HCT116 (cell line): ENCODE data around the gene TIMP3. TPM values are rescaled to one million over a fixed set of nuclear protein-coding genes. Genes with fewer than 3 reads are reported as not detected.

Source experiments
- ATAC-seq: fragments of 200-7000 bp; cut with Tn5 transposase; 2 replicates; pipeline ENCODE4 v1.9.1; 2020; ENCODE audit warnings: mild to moderate bottlenecking, moderate library complexity
- BruUV-seq: library from RNA; stranded (reverse); fragments of 400-500 nt; replicated peaks from 2 replicates; lab custom pipeline; 2021; lab: Mats Ljungman, UMichigan
- CTCF ChIA-PET: fragments of 300-600 bp; sonication (Branson Sonifier 250); formaldehyde crosslinking; loops from one replicate; lab custom pipeline; 2021; ENCODE audit warnings: antibody characterized with exemption; lab: Charles Lee
- POLR2A ChIA-PET: fragments of 300-600, 350-600 bp; sonication (Branson Sonifier 250); formaldehyde crosslinking; loops from one replicate; lab custom pipeline; 2021; ENCODE audit warnings: antibody characterized with exemption; lab: Charles Lee
- RAD21 ChIA-PET, 2 experiments: fragments of 300-600 bp; sonication (Branson Sonifier 250); formaldehyde crosslinking; loops; one replicate each; lab custom pipeline; 2023; ENCODE audit warnings: low total read pairs in 2 of 2; ENCODE audit not compliant: uncharacterized antibody in 2 of 2, unreplicated experiment in 2 of 2, low non-redundant PET in 1 of 2; lab: Charles Lee
- DNase-seq: peaks from one replicate; pipeline ENCODE4 v3.0.0-alpha.2; 2010; ENCODE audit warnings: low read depth, low spot score
- H2AFZ ChIP-seq: fragments of 200-600 bp; shearing (Covaris generic), sonication (generic); 2 replicates; pipeline ENCODE4 v1.6.1; 2017; ENCODE audit warnings: low read depth, mixed run types, mixed read lengths, antibody characterized with exemption, low read length; ENCODE audit not compliant: poor library complexity, severe bottlenecking
- H3K27ac ChIP-seq: 2 replicates; pipeline ENCODE4 v1.5.1; 2012; ENCODE audit warnings: low read depth, low read length
- H3K27me3 ChIP-seq: fragments of 200-600 bp; sonication (generic); 2 replicates; pipeline ENCODE4 v1.6.1; 2016; ENCODE audit warnings: mixed run types, low read length, mixed read lengths; ENCODE audit not compliant: insufficient read depth
- H3K36me3 ChIP-seq, 2 experiments: fragments of 200-500 bp in 1 of 2; fragments of 200-600 bp in 1 of 2; sonication (Bioruptor generic) in 1 of 2; sonication (generic) in 1 of 2; 2 replicates each; pipeline versions ENCODE4 v1.5.1 to v1.6.1; 2014 to 2016; ENCODE audit warnings: low read length in 2 of 2, inconsistent platforms in 1 of 2, mixed read lengths in 1 of 2, mixed run types in 1 of 2; ENCODE audit not compliant: insufficient read depth in 2 of 2, control insufficient read depth in 1 of 2
- H3K4me1 ChIP-seq, 2 experiments: fragments of 200-600 bp in 1 of 2; sonication (generic) in 1 of 2; 2 replicates each; pipeline versions ENCODE4 v1.5.1 to v1.6.1; 2012 to 2017; ENCODE audit warnings: low read length in 2 of 2, inconsistent platforms in 1 of 2, mild to moderate bottlenecking in 1 of 2, mixed read lengths in 1 of 2, mixed run types in 1 of 2, moderate library complexity in 1 of 2; ENCODE audit not compliant: insufficient read depth in 2 of 2, control insufficient read depth in 1 of 2
- H3K4me2 ChIP-seq: fragments of 200-600 bp; sonication (generic); 2 replicates; pipeline ENCODE4 v1.6.1; 2017; ENCODE audit warnings: mixed run types, low read length, mixed read lengths
- H3K4me3 ChIP-seq, 2 experiments: fragments of 200-600 bp in 1 of 2; sonication (generic) in 1 of 2; replicated peaks in 1 of 2; 2 replicates each; pipeline ENCODE4 v1.5.1; 2011 to 2016; ENCODE audit warnings: low read length in 2 of 2, control low read depth in 1 of 2, low read depth in 1 of 2, mild to moderate bottlenecking in 1 of 2, mixed read lengths in 1 of 2, mixed run types in 1 of 2
- H3K79me2 ChIP-seq: fragments of 200-600 bp; sonication (generic); 2 replicates; pipeline ENCODE4 v1.6.1; 2017; ENCODE audit warnings: mild to moderate bottlenecking, mixed run types, low read length, moderate library complexity, mixed read lengths; ENCODE audit not compliant: insufficient read depth
- H3K9ac ChIP-seq: fragments of 200-600 bp; sonication (generic); 2 replicates; pipeline ENCODE4 v1.6.1; 2016; ENCODE audit warnings: low read length, mixed read lengths
- H3K9me2 ChIP-seq: fragments of 200-600 bp; sonication (generic), shearing (Covaris generic); 2 replicates; pipeline ENCODE4 v1.6.1; 2017; ENCODE audit warnings: mixed run types, mild to moderate bottlenecking, moderate library complexity; ENCODE audit not compliant: insufficient read depth
- H3K9me3 ChIP-seq, 2 experiments: fragments of 200-500 bp in 1 of 2; fragments of 200-600 bp in 1 of 2; sonication (Bioruptor generic) in 1 of 2; sonication (generic) in 1 of 2; 2 replicates each; pipeline ENCODE4 v1.6.1; 2014 to 2017; ENCODE audit warnings: low read length in 2 of 2, mixed read lengths in 2 of 2, inconsistent platforms in 1 of 2, low read depth in 1 of 2, mild to moderate bottlenecking in 1 of 2, mixed run types in 1 of 2, moderate library complexity in 1 of 2; ENCODE audit not compliant: control insufficient read depth in 1 of 2, insufficient read depth in 1 of 2
- H4K20me1 ChIP-seq: fragments of 200-600 bp; sonication (generic), shearing (Covaris generic); 2 replicates; pipeline ENCODE4 v1.6.1; 2017; ENCODE audit warnings: mixed run types, mild to moderate bottlenecking, moderate library complexity; ENCODE audit not compliant: insufficient read depth
- CBX3 ChIP-seq: IDR thresholded peaks from 2 replicates; pipeline ENCODE4 v1.6.1; 2012; ENCODE audit warnings: low read depth
- CEBPB ChIP-seq: IDR thresholded peaks from 2 replicates; pipeline ENCODE4 v1.6.1; 2012; ENCODE audit warnings: low read depth
- CTCF ChIP-seq, 3 experiments: fragments of 200-600 bp in 1 of 3; sonication (generic) in 1 of 3; IDR thresholded peaks in 2 of 3; conservative IDR thresholded peaks in 1 of 3; 2 replicates each; pipeline ENCODE4 v1.5.1; 2012 to 2017; ENCODE audit warnings: low read depth in 2 of 3, low read length in 2 of 3, antibody characterized with exemption in 1 of 3, borderline replicate concordance in 1 of 3, control low read depth in 1 of 3, mild to moderate bottlenecking in 1 of 3, mixed read lengths in 1 of 3, mixed run types in 1 of 3, moderate library complexity in 1 of 3; ENCODE audit not compliant: insufficient read depth in 1 of 3
- EGR1 ChIP-seq: IDR thresholded peaks from 2 replicates; pipeline ENCODE4 v1.6.1; 2012; ENCODE audit warnings: low read depth
- EZH2phosphoT487 ChIP-seq: fragments of 200-600 bp; IDR thresholded peaks from 2 replicates; pipeline ENCODE4 v1.6.1; 2018; ENCODE audit warnings: antibody characterized with exemption, borderline replicate concordance
- JUND ChIP-seq: IDR thresholded peaks from 2 replicates; pipeline ENCODE4 v1.6.1; 2012
- POLR2A ChIP-seq: IDR thresholded peaks from 2 replicates; pipeline ENCODE4 v1.7.0; 2011; ENCODE audit warnings: borderline replicate concordance; ENCODE audit not compliant: insufficient read depth, insufficient read length; ENCODE audit errors: extremely low read depth
- RAD21 ChIP-seq: IDR thresholded peaks from 2 replicates; pipeline ENCODE4 v1.6.1; 2012; ENCODE audit warnings: low read depth, mild to moderate bottlenecking
- REST ChIP-seq: IDR thresholded peaks from 2 replicates; pipeline ENCODE4 v1.6.1; 2012; ENCODE audit warnings: low read depth
- SIN3A ChIP-seq: IDR thresholded peaks from 2 replicates; pipeline ENCODE4 v1.6.1; 2012; ENCODE audit warnings: low read depth
- SRF ChIP-seq: IDR thresholded peaks from 2 replicates; pipeline ENCODE4 v1.6.1; 2012; ENCODE audit warnings: low read depth
- TCF7L2 ChIP-seq: IDR thresholded peaks from 2 replicates; pipeline ENCODE4 v1.7.0; 2011; ENCODE audit warnings: borderline replicate concordance, inconsistent platforms; ENCODE audit not compliant: insufficient read depth, insufficient read length; ENCODE audit errors: extremely low read depth
- YY1 ChIP-seq: IDR thresholded peaks from 2 replicates; pipeline ENCODE4 v1.6.1; 2011; ENCODE audit warnings: low read length, low read depth, moderate library complexity, mild to moderate bottlenecking; ENCODE audit not compliant: insufficient replicate concordance; ENCODE audit errors: extremely low read depth
- ZNF274 ChIP-seq: fragments of 200-500 bp; sonication (Bioruptor generic); IDR thresholded peaks from 2 replicates; pipeline ENCODE4 v1.6.1; 2014; ENCODE audit warnings: mild to moderate bottlenecking, low read depth, low read length, inconsistent platforms
- intact Hi-C: fragments of 100-400 bp; cut with micrococcal nuclease; formaldehyde crosslinking; loops from 2 replicates; pipeline ENCODE4 v1.10.0; 2022
- total RNA-seq: library from RNA; stranded (reverse); gene quantifications from one replicate; pipeline ENCODE4 v1.2.1, GENCODE V29; 2021; ENCODE audit not compliant: unreplicated experiment
- TF ChIP-seq, protein P1 (sequence below): IDR thresholded peaks from 2 replicates; pipeline ENCODE4 v1.6.1; 2011; ENCODE audit warnings: mild to moderate bottlenecking, low read length, moderate library complexity; ENCODE audit not compliant: insufficient replicate concordance; ENCODE audit errors: extremely low read depth
- TF ChIP-seq, protein P2 (sequence below): IDR thresholded peaks from 2 replicates; pipeline ENCODE4 v1.6.1; 2012

TIMP3 gene
- total RNA-seq, 1 experiment from 2014 or later: 2.2 TPM

DNA sequence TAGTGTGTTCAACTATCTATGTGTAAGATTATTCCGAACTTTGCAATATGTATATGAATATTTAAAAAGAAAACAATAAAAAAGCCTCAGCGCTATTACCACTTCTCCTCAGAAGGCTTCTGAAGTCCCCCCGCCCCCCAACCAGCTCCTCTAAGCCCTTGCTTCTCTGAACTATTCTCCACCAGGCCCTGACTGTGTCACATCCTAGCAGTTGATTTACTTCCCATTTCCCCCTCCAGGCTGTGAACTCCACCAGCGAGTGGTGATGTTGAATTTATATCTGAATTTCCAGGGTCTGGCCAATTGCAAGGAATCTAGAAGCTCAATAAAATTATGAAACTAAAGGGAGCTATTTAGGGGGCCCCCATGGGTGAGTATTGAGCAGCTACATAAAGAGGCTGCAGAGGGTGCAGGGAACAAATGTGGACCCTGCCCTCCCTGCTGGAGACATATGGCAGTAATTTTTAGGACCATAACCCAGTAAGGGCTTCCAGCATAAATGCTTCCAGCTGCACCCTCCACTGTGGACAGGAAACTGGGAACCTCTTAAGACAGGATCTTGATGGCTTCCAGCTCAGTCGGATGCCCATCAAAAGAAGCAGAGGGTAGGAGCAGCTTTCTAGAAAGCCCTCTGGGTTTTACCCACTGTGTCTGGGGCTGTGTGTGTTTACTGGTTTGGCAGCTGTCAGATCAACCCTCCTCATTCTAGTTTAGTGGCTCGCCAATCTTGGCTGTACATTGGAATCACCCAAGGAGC is 81.4 kb downstream of the TIMP3 start:
- peaks cover 6% of the 10 kb centered on the region; the same call in 1 of the 2 replicates for H3K27me3 ChIP-seq
- H3K4me2 ChIP-seq: no peak overlapping the region
- H3K79me2 ChIP-seq: no peaks in the 10 kb centered on the region
- no peak overlapping the region for H3K4me3 ChIP-seq
- H3K27ac ChIP-seq: no peak overlapping the region
- POLR2A ChIA-PET: no interaction called here
- CTCF ChIA-PET: no interaction called here
- RAD21 ChIA-PET: no interaction called here
- intact Hi-C loops: no loop called here
- no peak overlapping the region for H2AFZ ChIP-seq
- no peaks in the 10 kb centered on the region for H4K20me1 ChIP-seq
- ATAC-seq (no peak), DNase-seq (no peak)
- no peaks in the 10 kb centered on the region for H3K9me3 ChIP-seq
- no peaks in the 10 kb centered on the region for H3K9me2 ChIP-seq
- H3K4me1 ChIP-seq: no peaks in the 10 kb centered on the region
- no peak overlapping the region for H3K9ac ChIP-seq
- no TSS peak for BruUV-seq
- H3K36me3 ChIP-seq: no peaks in the 10 kb centered on the region
- TF ChIP-seq SIN3A: no peak
- TF ChIP-seq SRF: no peak
- no peak for TF ChIP-seq CTCF (IDR thresholded peaks at IDR 0.05 in 2 of 3, conservative IDR thresholded peaks at IDR 0.05 in 1 of 3; ENCODE audit: borderline replicate concordance in 1 of 3, insufficient read depth in 1 of 3, low read depth in 2 of 3, low read length in 2 of 3)
- TF ChIP-seq ZNF274: no peak
- no peak for TF ChIP-seq CEBPB
- no peak for TF ChIP-seq EZH2phosphoT487
- no peak for TF ChIP-seq YY1
- no peak for TF ChIP-seq POLR2A
- no peak for TF ChIP-seq CBX3
- no peak for TF ChIP-seq JUND
- TF ChIP-seq EGR1: no peak
- TF ChIP-seq RAD21: no peak
- TF ChIP-seq, protein P1, sequence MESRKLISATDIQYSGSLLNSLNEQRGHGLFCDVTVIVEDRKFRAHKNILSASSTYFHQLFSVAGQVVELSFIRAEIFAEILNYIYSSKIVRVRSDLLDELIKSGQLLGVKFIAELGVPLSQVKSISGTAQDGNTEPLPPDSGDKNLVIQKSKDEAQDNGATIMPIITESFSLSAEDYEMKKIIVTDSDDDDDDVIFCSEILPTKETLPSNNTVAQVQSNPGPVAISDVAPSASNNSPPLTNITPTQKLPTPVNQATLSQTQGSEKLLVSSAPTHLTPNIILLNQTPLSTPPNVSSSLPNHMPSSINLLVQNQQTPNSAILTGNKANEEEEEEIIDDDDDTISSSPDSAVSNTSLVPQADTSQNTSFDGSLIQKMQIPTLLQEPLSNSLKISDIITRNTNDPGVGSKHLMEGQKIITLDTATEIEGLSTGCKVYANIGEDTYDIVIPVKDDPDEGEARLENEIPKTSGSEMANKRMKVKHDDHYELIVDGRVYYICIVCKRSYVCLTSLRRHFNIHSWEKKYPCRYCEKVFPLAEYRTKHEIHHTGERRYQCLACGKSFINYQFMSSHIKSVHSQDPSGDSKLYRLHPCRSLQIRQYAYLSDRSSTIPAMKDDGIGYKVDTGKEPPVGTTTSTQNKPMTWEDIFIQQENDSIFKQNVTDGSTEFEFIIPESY: no peak
- TF ChIP-seq, protein P2, sequence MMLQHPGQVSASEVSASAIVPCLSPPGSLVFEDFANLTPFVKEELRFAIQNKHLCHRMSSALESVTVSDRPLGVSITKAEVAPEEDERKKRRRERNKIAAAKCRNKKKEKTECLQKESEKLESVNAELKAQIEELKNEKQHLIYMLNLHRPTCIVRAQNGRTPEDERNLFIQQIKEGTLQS: no peak
- no peak for TF ChIP-seq REST
- no peak for TF ChIP-seq TCF7L2
- TF ChIP-seq, all 23 proteins: peak for 0
